GM18909 (cell line): Measurements from ENCODE around the gene PSD4.

Experiments
- ATAC-seq: cut with Tn5 transposase; IDR thresholded peaks from one replicate; pipeline ENCODE4 v1.9.1; 2021; ENCODE audit warnings: mild to moderate bottlenecking; ENCODE audit not compliant: unreplicated experiment, poor library complexity

The PSD4 gene

DNA sequence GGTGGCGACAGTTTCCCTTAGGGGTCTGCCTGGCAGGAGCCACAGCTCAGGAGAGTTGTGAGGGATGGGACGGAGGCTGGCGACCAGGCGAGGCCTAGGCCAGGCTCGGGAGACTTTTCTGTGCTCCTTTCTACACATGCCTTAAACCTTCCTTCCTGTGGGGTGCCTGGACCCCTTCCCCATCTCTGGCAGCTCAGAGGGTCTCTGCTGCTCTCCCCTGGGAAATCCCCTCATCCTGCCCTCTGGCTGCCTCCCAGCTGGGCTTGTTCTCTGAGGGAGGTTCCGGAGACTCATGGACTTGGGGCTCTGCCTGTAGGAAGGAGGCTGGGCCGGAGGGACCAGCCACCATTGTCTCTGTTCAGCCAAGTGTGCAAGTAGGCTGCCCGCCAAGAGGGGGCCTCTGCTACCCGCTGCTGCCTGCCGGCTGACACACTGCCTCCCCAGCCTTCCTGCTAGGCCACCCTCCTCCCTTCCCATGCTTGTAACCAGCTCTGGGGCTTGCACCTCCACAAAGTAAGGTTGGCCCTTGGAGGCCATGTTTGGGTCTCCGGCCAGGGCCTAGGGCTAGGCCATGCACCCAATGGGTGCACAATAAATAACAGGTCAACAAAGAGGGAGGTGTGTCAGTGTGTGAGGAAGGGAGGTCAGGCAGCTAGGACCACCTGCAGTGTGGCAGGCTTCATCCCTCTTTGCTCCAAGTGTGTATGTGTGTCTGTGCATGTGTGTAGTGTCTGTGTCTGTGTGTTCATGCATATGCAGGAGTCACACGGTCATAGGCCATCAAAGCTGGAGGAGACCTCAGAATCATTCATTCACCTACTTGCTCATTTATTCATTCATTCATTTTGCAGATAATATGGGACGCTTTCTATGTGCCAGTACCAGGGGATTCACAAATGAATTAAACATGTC, 28.8 kb downstream of the PSD4 start:
- ATAC-seq, result no peak

DNA sequence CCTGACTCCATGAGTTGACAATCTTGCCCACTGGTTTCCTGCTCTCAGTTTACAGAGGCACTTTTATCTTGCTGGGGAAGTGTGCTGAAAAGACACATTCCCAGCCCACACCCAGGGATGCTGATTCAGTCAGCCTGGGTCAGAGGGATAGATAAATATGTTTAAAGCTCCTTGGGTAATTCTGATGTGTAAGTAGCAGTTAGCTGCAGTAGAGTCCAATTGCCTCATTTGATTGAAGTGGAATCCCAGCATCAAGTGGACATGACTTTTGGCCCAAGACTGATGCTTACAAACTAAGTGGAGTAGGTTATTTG, 29.4 kb downstream of the PSD4 start:
- ATAC-seq, result no peak

DNA sequence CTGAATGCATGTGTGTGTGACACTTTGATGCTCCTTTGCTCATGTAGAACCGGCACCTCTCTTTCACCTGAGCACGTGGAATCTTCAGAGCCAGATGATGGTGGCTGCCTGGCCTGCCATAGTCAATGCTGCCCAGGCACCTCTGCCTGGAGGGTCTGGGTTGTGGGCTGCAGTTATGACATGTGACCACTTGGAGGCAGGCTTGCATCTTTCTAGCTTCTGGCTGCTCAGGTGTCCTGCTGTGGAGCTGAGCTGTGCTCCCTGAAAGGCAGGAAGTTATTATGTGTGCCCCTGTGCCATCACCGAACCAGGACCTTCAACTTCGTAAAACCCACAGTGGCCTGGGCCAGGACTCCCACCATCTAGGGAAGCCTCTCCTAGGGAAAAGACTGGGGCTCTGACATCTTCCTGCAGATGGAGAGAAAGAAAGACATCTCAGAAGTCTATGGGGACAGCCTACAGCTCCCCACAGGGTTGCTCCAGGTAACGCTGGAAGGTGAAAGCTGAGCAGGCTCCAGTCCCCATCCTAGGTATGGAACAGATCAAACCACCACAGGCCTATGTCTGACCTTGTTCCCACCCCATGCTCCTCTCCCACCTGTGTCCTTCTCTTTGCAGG, 30.2 kb downstream of the PSD4 start:
- ATAC-seq, result peak; percentile 70

DNA sequence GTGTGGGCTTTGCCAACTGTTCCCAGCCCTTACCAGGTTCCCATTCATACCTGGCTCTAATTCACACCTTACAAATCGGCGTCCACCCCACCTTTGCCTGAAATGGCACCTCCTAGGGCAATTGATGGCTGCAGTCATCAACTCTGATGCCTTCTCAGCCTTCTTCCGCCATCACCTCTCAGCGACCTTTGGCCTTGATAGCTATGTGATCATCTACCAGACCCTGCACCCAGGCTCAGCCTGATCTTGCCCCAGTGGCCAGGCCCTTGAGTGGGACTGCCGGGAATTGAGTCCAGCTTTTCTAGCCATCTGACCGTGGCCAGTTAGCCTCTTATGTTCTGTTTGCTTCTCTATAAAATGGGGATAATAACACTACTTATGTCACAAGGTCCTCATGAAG, 32.5 kb downstream of the PSD4 start:
- ATAC-seq, result no peak

DNA sequence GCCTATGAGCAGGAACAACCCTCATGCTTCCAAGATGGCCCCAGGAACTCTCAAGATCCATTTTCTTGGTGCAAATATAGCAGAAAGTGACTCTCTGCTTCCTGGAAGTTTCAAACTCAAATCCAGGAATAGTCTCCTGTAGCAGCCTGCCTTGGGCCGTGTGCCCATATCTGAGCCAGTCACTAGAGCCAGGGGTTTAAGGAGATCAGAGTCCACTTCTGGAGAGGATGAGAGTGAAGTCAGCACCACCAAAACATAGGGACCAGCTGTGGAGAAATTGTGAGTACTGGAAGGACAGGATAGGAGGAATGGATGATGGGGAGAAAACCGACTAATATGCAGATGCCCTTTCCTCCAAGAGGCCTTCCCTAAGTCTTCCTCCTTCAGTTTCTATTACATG, 33.2 kb downstream of the PSD4 start:
- no peak for ATAC-seq

DNA sequence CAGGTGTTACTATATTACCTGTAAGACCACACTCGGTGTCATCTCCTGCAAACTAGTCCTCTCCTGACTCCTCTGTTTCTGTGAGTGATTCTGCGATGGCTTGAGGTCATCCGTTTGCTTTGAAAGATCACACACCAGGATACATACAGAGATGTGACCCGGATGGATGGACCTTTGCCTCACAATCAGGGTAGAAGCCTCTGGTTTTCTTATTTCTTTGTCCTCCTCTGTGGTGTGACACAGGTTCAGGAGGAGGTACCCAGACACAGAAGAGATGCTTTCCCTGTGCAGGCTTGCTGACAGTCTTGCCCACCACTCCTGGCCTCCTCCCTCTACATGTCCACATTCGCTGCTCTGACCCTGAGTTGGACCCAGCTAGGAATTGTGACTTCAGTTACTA, 34.6 kb downstream of the PSD4 start:
- ATAC-seq, result no peak

DNA sequence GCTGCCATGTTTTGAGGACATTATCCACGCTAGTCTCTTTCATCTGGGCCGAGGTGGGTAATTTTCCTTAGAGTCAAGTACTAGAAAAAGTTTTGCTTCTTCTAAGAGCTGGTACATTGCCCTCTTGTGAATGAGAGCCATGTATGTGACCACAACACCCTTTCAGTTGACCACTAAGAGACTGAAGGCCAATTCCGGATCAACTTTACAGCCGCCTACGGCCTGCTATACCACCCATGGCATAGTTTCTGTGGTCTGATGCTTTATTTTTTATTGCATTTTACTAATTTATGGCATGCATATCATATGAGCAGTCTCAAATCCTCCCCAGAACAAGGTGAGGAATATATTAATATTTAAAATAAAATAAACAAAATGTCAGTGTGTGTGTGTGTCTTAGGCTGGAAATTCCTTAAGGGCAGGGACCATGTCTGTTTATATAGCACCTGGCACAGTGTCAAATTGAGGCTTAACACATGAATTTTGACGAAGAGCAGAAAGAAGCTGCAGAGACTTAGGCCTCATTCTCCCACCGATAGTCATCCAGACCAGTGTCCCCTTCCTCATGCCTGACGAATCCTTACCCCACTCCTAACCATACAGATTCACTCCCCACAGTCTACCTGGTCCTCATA, 35.4 kb downstream of the PSD4 start:
- no peak for ATAC-seq

DNA sequence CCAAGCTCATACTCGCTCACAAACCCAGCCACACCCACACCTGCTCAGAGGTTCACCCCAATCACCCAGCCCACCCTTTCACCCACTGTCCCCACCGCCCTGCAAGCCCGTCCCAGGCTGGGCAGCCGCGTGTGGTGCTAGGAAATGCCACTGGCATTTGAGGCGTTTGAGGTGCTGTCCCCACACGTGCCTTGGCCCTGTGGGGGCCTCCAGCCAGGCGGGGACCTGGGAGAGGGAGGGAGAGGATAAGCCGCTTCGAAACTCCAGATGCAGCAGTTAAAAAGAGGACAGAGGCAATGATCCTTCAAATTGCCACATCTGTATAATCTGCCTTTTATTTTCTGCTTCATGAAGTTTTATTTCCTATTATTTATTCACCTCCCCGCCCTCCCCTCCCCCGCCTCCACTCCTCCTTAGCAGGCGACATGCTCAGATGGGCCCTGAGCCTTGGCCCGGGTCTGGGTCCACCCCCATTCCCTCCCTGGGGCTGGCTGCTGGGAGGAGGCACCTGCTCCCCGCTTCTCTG, 35.9 kb downstream of the PSD4 start:
- ATAC-seq, result no peak

DNA sequence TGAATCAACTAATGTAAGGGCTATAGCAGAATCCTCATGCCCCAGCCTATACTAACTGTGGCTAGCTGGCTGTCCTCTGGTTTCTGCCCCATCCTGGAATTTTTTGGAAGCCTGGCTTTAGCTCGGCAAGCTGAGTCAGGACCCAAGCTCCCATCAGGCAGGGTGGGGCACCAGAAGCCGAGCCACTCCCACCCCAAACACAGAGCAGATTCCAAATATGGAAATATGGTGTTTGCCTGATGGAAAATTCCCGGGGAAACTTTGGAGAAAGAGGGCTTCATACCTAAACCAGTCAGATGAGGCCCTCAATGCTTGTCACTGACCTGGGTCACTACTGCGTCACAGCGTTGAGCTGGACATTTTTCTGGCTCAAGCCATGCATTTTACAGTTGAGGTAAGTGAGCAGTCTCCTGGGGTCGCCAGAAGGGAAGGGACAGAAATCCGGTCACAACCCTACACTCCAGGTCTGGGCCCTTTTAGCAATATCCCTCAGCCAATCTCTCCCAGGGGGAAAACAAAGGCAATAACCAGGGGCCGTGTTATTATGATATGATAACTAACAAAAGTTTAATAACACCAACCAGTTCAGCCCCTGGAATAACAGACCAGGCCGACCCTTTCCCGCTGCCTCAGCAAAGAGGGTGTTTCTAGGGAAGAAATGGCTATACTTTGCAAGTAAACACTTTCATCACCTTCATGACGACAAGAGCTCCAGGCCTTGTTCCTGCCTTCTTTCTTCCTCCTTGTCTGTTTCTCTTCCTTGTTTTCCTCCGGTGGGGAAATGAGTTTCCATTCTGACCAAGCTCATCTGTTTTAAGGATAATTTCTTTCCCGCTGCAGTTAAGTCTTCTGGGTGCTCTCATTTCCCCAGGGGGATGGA, 37.7 kb downstream of the PSD4 start:
- ATAC-seq, result no peak

DNA sequence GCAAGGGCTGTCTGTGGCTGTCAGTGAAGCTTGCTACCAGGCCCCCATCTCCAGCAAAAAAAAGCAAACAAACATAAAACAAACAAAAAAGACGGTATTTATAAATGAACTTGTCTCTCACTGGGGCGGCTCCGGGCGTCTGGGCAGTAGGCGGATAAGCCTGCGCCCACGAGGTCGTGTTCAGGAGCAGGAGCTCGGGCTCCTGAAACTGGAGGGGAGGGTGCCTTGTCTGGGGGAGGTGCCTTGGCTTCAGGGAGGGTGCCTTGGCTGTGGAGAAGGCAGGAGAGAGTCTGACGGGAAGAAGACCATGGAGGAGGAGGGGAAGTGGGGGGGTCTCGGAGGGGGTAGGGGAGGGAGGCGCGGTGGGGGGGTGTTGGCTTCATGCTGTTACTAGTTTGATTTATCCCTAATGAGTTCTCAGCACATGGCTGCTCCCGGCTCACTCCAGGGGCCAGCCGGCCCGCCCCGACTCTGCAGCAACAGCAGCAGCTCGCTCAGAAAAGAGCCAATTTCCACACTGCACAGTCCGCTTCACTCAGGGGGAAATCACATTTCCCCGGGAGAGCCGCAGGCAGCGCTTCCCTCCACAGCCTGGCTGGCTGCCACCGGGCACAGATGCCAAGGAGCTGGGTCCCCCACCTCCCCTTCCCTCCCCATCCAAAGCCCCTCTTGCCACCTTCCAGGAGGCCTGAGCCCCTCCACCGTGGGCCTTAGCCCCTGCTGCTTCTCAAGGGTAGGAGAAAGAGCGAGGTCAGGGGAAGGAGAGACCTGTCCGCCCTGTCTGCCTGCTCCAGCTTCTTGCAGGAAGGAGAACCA, 38.7 kb downstream of the PSD4 start:
- no peak for ATAC-seq

DNA sequence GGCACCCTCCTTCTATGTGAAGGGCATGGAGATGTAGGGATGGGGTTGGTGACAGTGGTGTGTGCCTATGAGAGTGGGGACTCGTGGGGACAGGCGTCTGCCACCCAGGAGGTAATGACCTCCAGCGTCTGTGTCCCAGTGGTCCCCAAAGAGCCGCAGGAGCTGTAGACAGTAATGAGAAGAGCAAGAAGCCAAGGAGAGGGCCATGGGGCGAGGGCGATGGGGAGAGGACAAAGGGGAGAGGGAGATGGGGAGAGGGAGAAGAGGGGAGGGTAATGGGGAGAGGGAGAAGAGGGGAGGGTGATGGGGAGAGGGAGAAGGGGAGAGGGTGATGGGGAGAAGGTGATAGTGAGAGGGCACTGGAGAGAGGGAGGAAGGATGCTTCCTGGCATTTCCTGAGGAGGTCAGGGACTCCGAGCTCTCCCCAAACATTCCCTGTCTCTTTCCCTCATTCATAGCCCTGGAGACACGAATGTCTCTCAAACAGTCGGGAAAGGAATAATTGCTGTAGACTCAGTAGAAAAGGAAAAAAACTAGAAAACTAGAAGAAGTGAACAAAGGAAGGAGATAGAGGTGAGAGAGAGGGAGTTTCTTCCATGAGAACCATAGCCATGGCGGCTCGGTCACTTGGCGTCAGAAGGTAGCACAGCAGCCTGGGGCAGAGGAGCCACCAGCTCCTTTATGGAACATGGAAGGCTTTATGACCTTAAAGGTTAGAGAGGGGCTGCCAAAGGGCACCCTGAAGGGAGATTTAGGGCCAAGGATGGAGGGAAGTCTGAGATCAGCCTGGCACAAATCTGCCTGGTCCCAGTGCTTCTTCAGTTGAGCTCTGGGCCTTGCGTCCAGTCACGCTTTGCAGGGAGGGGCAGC, 39.5 kb downstream of the PSD4 start:
- no peak for ATAC-seq

DNA sequence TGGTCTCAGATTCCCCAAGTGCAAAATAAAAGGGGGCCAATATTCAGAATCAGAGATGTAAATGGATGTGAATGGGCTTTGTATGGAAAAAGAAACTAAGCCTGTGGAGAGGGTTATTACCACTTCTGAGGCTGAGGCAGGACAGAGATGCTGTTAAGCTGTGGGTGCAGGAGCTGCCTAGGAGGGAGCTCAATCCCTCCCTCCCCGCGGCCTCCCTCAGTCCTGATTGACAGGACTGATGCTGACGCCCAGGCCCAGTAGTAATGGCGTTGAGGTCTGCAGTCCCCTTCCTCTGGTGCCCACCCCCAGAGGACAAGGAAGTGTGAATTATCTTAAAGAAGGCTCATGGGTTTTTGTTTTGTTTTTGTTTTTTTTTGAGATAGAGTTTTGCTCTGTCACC, 40.4 kb downstream of the PSD4 start:
- no peak for ATAC-seq

DNA sequence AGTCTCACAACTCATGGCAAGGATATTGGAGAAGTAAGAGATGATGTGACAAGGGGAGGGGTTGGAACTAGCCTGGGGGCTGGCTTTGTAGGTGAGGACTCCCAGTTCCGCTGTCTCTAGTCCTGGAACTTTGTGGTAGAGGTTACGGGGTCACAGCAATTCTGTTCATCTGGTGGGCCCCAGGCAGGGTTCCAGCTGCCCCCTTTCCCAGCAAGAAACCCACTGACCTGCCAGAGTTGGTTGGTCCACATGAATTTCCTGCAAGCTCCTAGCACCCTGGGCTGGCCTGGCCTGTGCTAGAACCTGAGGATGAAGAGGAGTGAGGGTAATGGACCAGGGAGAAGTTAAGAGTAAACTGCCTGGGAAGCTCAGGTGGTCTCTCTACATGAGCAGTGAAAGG, 41.3 kb downstream of the PSD4 start:
- ATAC-seq, result no peak

DNA sequence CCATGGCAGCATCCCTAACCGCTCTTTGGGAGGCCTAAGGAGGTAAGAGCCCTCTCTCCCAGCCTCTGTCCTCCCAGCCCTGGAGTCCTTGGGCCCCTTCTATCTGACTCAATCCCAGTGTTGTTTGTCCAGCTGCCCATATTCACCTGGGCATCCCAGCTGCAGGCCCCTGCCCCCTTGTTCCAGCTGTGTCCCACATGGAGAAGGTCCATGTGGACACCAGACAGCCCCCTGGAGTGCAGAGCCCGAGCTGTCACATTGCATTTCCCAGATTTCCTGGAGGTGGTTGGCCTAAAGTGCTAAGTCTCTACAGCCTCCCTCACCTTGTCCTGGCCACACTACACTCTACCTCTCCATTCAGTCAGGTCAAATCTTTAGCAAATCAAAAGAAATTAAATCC, 42.5 kb downstream of the PSD4 start:
- no peak for ATAC-seq

DNA sequence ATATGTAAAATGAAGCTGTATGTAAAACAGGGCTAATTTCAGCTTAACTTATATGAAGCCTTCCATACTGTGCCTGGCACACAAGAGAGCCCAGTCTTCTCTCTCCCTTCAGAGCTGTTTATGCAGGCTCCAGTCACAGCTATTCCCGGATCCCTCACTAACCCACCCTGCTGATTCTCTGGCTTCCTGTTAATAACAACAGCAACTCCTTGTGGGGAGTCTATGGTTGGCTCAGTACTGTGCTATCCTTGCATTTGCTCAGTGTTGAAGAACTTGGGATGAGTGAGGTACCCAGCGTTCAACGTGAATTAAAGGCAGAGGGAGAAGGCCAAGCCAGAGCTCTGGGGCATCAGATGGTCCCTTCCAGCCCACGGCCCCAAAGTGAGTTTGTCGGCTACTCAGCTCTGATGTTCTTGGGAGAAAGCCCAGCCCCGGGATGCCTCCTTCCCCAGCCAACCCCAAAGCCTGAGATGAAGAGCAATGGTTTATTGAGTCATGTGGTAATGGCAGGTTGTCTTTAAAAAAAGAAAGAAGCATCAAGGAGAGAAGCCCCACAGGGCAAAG, 43.2 kb downstream of the PSD4 start:
- ATAC-seq, result no peak

DNA sequence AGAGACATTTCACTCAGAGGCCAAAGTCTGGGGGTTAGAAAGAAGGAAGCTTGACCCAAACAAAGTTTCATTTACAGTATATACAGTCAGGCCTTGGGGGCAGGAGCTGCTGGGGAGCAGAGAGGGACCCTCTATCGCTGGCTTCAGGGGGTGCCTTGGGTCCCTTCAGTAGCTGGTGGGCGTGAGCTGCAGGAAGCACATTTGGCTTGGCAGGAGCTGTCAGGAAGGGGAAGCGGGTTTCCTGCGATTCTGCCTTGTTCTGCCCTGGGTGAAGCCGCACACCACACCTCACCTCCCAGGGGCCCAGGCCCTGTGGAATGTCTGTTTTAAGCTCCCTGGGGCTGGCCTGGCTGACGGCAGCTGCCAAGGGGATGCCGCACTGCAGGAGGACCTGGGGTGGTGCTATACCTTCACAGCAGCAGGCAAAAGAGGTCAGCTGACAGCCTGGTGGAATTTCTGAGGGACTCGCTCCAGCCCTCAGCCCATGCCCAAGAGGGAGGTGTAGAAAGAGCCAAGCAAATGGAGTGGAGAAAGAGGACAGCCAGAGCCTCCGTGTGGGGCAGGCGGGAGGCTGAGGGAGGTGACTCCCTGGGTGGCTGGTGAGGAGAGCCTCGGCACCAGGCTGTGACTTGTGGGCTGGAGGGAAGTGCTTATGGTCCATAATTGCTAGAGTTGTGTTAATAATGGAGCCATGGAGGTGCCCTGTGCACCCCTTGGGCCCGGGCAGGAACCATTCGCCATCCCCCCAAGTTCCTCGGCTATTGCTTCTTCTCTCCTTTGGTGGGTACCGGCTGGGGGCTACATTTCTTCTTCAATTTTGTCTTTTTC, 43.9 kb downstream of the PSD4 start:
- ATAC-seq, result no peak

DNA sequence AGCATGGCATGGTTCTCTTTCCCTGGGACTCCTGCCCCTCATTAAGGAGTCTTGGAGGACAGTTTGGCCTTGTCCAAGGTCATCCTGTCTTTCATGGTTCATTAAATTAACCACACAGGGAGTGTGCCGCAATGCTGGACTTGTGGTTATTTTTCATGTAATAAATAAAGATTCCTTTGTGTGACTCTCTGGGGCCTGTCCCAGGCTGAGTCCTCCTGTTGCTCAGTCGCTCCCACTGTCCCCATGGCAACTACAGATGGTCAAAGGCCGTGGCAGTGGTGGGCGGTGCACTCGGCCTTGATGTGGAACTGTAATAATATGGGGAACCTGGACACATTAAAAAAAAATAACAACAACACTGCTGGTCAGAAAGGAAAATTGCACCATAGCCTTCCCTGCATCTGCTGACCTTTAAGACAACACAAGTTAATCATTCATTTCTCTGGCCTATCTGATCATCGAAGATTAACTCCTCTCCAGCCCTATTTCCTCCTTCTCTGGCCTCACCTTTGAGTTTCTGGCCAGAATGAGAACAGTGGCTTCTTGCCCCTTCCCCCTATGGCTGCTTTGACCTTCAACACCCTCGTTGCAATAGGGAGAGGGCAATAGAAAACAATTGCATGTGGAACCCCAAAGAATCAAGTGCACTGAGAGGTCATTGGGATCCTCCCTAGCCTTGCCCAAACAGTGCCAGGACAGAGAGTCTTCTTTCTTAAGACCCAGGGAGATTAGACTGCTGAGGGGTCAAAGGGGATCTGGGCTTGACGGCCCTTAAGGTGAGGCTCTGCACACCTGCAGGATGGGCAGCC, 44.7 kb downstream of the PSD4 start:
- ATAC-seq, result peak; percentile 65
